Activated naive CD4-positive, alpha-beta T cell treated with Interleukin-2 at 50 U/mL for 16 hours (primary cell): ENCODE data around the gene NAB2.
"Not testable (repeated sequence)": the region's sequence is repeated elsewhere in the genome, so short reads cannot be mapped to it uniquely, and the experiment has no call there.

ENCODE experiments used
- DNase-seq: peaks from one replicate; pipeline ENCODE4 v3.0.0-alpha.2; 2020

The NAB2 gene

DNA sequence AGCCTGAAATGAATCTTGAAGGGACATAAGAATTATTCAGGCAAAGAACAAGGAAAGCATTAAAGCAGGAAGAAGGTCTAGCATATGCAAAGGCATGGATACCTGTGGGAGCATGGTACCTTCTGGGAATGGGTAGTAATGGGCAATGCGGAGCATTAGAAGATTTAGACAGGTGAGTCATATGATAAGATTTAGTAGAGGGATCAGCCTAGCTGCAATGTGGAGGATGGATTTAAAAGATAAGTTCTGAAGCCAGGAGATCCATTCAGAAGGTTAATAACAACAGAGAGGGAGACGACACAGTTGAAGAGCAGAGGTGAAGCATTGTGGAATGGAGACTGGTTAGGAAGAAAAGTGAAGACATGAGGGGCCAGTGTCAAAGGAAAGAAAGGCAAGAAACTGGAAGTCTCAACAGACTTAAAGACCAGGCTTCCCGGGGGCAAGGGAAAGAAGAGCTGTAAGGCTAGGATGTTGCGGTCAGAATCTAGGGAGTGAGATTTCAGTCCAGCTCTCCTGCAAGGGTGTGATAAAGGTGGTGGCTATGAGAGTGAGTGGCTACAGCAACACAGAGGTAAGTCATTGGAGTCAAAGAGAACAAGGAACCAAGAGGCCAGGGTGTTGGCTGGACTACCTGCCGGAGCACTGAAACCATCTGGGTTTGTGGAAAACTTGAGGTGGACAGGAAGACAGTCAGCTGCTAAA, 27.8 kb downstream of the NAB2 start:
- no peak for DNase-seq

DNA sequence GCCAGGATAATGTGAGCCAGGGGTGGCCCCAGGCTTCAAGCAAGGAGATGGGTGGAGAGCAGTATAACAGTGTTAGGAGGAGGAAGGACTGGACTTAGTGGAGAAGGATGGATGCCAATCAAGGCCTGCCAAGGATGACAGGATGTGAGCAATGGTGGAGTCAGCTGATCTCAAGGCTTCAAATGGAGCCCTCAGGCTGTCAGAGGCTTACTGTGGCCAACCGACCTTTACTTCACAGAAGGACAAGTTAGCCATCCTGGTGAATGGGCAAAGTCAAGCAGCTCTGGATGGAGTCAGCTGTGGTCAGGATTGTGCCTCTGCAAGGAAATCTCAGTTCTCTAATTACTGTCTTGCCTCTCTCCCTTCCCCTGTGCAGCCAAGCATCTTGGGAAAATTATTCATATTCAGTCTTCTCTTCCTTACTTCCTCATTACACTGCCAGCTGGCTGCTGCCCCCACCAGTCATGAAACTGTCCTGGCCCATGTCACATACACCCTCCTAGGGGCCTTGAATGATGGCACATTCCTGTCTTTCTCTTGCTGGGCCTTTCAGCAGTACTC, 29.9 kb downstream of the NAB2 start:
- DNase-seq: no peak

DNA sequence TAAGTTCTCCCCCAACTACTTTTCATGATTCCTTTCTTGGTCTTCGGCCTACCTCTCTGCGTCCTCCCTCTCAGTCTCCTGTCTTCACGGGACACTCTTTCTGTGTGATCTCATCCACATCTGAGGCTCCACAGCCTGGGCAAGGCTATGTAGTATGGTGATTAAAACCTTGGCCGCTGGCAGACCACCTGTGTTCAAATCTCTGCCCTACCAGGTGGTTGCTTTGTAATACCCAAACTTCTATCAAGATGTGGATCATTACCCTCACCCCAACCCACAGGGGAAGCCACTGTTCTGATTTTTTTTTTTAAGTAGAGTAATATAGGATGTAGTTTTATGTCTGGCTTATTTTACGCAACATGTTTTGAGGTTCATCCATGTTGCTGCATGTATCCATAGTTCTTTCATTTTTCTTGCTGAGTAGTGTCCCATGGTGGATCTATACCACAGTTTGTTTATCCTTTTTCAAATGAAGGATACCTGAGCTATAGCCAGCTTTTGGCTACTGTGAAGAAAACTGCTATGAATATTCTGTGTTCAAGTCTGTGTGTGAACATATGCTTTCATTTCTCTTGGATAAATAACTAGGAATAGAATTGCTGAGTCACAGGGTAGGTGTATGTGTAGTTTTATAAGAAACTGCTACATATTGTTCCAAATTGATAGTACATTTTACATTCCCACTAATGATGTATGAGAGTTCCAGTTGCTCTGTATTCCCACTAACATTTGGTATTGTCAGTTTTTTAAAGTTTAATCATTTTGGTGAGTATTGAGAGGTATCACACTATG, 30.6 kb downstream of the NAB2 start:
- DNase-seq: no peak

DNA sequence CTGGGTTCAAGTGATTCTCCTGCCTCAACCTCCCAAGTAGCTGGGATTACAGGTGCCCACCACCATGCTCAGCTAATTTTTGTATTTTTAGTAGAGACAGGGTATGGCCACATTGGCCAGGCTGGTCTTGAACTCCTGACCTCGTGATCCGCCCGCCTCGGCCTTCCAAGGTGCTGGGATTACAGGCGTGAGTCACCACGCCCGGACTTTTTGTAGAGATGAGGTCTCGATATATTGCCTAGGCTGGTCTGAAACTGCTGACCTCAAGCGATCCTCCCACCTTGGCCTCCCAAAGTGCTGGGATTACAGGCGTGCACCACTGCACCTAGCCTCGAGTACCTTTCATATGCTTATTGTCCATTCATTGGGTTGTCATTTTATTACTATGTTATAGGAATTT, 31.8 kb downstream of the NAB2 start:
- not testable (repeated sequence) for DNase-seq

DNA sequence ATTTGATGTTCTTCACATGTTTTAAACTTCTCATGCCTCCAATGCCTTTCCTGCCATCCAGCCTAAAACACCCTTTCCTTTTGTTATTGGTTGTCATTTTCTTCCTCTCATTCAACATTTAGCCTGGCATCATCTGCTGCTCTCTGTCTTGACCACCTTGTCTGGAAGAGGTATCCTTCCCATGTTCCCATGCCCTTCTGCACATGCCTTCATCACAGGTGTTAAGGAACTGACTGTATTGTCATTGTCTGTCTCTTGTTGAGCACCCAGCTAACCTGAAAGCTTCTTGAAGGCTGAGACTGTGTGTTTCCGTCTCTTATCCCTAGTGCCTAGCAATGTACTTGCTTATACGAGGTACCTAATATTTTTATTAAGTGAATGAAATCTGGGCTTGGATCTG, 34.9 kb downstream of the NAB2 start:
- DNase-seq: no peak

DNA sequence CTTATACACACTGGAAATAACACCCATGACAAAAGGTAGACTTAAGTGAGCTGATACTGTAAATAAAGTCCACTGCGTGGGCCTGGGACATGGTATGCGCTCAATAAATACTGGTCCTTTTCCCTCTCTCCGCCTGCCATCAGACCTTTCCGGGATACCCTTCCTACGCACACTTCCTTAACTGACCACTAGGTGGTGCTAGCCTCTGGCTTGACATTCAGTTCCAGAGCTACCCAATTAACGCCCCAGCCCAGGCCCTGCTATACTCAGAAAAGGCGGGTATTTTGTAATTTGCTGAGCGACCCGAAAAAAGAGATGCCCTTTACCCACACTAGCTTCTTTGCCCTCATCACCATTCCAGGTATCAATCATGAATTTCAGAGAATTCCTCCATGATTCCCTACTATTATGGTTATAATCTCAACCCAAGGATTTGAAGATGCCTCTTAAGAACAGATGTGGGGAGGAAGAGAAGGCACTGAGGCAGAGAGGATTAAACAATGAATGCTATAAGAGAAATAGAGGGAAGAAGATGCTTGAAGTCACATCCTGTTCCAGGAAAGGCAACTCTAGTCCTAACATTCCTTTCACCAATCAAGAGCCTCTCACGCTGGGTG, 35.5 kb downstream of the NAB2 start:
- DNase-seq: peak; percentile 79

DNA sequence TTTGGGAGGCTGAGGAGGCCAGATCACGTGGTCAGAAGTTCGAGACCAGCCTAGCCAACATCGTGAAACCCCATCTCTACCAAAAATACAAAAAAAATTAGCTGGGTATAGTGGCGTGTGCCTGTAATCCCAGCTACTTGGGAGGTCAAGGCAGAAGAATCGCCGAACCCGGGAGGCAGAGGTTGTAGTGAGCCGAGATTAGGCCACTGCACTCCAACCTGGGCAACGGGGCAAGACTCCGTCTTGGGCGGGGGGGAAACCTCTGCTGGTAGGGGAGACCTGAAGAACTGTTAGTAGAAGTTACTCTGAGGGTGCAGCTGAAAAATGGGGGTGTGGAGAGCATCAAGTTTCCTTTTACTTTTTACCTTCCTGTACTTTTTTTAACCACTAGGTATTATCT, 37.1 kb downstream of the NAB2 start:
- no peak for DNase-seq

DNA sequence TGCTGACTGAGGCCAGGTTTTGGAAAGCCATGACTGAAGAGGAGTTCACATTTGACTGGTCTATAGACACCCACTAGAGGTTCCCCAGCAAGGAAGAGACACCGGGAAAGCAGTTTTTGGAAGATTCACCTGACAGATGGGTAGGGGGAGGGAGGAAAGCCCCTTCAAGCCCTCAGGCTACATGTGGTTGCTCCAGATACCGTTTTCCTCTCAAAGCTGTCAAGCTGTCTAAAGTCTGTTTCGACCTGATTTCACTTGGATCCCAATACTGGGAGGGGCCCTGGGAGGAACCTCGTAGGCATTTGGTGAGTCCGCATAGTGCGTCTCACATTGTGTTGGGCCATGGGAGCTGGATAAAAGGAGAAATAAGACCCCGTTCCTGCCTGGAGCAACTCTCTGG, 37.6 kb downstream of the NAB2 start:
- DNase-seq: no peak

DNA sequence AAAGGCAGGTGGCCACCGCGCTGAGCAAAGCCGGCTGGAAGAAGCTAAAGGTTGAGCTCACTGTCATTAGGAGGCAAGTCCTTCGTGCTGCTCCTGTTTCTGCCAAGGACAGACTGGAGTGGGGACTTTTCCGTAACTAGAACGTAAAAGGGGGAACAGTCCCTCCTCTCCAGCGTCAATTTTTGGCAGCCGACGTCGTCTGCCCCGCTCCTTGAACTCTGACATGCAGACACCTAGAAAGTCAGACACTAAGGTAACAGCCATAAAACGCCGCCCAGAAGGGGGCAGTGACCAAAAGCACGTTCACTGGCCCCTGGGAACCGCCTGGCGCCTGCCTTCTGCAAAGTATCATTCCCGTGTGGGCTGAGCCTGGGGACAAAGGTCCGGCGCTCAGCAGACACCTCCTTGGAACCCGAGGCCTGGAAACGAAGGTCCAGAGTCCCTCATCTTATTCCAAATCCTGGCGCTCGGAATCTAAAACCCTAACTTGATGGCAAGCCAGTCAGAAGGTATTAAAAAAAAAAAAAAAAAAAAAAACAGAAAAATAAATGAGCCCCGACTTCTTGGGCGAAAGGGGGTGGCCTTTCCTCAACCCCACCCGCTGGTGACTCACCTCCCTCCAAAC, 38.3 kb downstream of the NAB2 start:
- peak; percentile 46 for DNase-seq

DNA sequence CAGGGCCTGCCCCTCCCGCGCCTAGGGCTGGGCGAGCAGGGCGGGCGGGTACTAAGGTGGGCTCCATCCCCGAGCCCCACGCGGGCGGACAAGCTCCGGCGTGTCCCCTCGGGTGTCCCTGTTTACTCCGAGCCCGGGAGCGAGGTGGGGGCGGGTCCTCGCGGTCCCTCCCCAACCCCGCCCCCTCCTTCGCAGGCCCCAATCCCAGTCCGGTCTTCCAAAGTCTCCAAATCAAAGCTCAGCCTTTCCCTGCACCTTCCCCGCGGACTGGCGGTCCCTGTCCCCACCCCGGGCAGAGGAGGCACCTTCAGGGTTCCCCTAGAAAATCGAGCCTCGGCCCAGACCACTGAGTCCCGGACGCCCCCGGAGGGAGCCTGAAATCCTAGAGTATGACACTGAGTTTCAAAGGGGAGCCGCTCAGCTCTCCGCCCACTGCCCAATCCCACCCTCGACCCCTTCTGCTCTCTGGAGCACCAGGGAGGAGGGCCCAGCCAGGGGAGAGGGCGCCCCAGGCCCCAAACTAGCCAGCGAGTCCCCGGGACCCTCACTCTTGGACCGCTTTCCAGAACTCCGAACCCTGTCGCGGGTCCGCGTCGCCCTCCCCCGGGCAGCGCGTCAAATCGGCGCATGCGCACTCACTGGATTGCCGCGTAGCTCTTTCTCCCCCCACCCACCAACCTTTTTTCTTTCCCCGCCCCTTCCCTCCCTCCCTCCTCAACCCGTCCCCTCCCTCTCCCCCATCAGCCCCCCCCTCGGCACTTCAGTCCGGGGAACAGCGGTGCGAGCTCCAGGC, 39.0 kb downstream of the NAB2 start, which contains the start of gene LRP1:
Gene LRP1 (plus strand): TSS at position 758 of the 793 bp plus-strand sequence. CDS start 482 bp downstream, outside the sequence.
- peak; percentile 77 for DNase-seq

DNA sequence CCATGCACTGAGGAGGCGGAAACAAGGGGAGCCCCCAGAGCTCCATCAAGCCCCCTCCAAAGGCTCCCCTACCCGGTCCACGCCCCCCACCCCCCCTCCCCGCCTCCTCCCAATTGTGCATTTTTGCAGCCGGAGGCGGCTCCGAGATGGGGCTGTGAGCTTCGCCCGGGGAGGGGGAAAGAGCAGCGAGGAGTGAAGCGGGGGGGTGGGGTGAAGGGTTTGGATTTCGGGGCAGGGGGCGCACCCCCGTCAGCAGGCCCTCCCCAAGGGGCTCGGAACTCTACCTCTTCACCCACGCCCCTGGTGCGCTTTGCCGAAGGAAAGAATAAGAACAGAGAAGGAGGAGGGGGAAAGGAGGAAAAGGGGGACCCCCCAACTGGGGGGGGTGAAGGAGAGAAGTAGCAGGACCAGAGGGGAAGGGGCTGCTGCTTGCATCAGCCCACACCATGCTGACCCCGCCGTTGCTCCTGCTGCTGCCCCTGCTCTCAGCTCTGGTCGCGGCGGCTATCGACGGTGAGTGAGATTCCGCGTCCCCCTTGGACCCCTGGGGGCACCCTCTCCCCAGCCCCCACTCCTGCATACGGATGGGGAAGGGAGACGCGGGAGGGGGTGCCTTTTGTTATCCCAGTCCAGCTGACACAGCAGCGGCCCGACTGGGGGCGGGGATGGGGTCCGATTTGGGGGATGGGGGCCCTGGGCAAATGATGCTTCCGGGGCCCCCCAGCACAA, 39.8 kb downstream of the NAB2 start:
- no peak for DNase-seq

DNA sequence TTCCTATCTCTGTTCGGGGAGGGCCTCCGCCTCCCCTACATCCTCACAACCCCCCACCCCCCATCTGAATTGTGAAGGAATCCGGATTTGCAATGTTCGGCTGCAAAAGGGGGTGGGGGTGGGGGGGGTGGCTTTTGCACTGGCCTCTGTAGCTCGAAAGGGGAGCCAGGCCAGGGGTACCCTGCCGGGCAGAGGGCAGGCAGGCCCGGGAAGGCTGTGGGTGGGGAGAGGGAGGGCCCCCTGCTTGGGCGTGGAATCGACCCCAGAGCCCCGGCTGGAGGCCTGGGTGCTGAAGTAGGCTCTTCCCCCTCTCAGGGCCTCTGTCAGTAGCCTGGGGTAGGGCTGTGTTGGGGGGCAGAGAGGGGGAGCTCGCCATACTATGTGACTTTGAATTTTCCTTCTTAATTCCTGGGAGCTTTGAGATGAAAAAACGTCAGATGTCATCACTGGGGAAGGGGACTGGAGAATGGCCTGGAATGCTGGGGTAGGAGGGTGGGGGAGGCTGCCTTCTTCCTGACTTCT, 40.5 kb downstream of the NAB2 start:
- no peak for DNase-seq

DNA sequence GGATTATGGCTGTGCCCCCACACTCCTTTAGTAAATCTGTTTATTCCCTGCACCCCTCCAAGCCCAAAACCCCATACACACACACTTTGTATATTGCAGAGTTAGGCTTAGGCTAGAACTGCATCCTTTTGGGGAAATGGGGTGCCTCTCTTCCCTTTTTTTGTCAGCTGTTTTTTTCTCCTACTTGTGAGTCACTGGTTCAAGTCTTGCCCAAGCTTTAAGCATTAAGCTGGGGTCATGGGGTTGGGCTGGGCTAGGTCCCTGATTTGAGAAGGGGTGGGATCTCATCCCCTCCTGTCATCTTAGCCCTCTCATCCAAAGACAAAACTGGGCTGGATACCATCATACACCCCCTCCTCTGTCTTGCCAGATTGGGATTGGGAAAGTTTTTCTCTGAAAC, 41.0 kb downstream of the NAB2 start:
- DNase-seq: no peak

DNA sequence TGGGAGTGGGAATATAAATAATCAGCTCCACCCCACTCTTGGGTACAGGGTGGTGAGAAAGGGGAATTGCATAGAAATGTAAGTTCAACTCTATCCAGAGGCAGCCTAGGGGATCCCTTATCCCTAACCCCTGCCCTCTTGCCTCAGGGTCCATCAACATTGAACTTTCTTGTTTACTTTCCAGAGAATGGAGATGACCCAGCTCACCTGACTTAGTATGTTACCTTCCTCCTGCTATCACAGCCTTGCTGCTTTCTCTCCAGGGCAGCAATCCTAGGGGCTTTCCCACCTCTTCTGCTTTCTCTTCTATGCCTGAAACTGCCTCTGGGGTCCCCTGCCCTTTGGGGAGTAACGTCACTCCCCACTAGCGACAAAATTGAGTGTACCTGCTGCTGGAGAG, 42.0 kb downstream of the NAB2 start:
- no peak for DNase-seq

DNA sequence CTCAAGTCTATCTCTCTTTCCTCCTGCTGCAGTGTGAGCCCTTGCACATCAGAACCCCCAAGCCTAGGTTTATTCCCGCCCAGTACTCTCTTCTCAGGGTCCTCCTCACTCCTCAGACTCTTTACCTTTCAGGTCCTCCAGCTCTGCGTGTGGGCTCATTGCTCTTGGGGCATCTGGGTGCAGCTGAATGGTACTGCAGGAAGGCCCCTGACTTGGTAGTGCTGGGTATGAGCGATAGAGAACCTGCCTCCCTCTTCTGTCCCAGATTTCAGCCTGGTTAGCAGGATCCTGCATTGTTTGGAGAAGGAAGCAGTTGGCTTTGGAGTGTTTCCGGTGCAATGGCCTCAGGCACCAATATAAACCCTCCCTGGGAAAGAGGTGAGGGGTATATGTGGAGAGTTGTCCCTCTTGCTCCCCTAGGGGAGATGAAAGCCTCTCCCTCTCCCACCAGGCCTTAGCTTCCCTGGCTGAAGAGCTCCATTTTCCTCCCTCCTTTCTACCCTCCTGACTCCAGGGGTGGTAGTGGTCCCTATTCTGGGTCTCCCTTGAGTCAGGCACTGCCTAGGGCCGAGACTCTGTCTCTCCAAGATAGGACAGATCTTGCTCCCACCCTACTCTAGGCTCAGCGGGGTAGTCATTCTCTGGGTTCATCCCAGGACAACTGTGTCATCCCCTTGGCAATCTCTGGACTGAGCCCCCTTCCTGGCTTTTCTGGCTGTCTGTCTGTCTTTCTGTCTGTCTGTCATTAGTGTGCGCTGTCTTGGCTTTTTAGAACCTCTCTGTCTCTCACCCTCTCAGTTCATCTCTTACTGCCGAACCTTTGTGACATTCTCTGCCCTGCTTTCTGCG, 43.2 kb downstream of the NAB2 start:
- no peak for DNase-seq

DNA sequence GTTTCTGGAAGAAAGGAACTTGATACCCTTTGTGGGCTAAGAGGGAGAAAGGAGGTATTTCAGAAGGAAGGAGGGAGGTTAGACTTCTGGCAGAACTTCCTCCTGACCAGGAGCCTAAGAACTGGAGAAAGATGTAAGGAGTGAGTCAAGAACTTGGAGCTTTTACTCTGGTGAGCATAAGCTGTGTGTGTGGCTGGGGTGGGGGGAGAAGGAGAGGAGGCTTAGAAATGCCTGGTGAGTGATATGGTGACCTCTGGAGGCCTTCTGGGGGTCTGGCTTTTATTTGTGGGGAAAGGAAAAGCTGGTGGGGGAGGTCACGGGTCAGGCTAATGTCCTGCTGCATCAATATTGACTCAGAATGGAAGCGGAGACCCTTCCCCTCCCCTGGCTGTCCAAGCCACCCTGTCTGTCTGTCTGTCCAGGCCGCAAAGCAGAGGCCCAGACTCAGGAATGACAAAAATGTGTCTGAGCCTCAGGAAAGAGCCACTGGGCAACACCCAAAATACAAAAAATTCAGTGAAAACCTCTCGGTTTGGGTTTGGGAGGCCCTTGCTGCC, 44.2 kb downstream of the NAB2 start:
- DNase-seq: no peak

DNA sequence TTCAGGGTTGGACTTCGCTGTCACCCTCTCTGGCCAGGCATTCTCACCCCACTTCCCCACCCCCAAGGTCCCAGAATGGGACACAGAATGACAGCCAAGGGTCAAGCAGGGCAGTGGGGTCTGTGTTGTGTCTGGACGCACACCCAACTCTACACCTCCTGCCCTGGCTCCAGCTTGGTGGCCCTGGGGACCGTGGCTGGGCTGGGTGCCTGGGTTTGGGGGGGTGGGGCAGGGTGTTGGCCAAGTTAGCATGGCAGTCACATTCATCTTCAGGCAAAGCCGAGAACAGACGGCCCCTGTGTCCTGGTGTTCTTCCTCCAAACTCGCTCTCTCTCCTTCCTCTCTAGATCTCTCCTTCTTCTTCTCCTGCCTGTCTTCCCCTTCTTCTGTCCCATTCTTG, 45.0 kb downstream of the NAB2 start:
- DNase-seq: no peak

DNA sequence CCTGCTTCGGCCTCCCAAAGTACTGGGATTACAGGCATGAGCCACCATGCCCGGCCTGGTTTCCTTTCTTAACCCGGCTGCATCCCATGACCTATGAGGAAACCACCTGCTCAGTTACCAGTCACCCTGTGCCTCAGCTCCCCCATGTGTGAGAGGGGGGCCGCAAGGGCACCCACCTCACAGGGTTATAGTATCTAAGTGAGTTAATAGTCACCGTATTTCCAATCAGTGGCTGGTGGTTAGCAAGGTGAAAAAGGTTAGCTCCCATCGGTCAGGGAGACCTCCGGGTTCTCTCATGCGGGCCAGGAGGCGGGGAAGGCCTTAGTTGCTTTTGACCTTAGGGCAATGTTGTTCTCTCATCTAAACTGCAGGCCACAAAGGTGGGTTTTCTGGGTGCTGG, 46.0 kb downstream of the NAB2 start:
- no peak for DNase-seq

DNA sequence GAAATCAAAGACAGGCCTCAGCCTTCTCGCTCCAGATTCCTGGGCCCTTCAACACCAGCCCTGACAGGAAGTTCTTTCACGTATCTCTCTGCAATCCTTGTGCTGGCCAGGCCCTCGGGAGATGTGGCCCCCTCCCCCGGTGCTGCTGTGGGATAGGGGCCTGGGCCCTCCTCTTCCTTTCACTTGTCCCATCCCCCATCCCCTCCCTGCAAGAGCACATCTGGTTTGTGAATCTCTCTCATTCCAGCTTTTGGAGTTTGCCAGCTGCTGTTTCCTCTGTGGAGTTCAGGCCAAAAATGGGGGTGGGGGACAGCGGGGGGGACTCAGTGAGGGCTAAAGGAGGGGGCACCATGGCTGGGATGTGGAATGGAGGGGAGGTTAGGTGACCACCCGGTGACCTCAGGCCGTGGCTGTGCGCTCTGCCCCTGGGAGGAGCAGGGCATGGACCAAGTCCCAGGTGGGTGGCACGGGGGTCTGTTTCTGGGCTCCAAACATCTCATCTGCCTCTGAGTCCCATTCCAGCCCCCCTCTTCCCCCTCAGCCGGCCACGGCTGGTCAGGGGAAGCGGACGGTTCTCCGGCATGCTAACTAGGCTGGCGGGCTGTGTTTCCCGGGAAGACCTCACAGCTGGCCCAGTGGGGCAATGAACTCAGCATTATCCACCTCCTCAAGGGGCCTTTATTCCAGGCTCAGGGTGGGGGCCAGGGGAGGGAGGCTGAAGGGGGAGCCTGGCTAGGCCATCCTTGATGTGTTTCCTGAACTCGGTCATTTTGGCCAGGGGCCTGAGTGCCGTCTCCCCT, 46.8 kb downstream of the NAB2 start:
- no peak for DNase-seq
